Measurements from ENCODE around the gene PCSK1.

- TF ChIP-seq EZH2 (IDR thresholded peaks at IDR 0.05; ENCODE audit: insufficient read depth, poor library complexity, severe bottlenecking) (no peak), EZH2phosphoT487 (IDR thresholded peaks at IDR 0.05; ENCODE audit: insufficient read depth, low read depth) (no peak)
Observed at GRCh38 chr5:96385538-96385937, 47.5 kb downstream of the PCSK1 start.

Measured in GM23248 (cell line).